NCI-H510A (cell line): ENCODE data around the gene CLCN3.
"Not testable (repeated sequence)": the region's sequence is repeated elsewhere in the genome, so short reads cannot be mapped to it uniquely, and the experiment has no call there.

Experiments
- DNase-seq: peaks from one replicate; lab custom pipeline; 2025; lab: John Stamatoyannopoulos, UW

CLCN3 gene

DNA sequence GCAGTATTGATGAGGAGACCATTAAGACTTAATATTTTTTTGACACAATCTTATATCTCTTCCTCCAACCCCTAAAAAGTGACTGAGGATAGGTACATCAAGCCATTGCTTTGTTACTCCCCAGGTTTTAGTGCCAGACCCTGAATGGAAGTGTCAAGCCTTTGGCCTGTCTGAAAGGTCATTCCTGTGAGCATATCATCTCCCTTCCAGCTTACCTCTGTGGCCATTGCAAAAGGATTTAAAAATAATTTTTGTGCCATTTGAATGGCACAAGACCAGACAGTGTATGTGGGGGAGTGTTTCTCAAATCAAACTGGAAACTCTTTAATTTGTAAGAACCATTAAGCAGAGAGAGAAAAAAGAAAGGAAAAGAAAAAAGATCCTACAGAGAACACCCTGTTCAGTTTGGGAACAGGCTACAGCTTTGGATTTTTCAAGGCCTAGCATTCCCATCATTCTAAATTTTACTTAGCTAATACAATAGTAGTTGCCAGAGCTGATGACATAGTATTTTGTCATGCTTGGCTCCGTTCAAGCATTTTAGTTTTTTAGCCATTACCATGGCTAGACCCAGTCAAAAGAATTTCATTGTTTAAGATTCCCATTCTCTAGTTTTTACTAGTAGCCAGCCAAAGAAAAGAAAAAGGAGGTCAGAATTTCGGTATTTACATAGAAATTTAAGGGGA lies 87.7 kb downstream of the CLCN3 start:
- no peak for DNase-seq

DNA sequence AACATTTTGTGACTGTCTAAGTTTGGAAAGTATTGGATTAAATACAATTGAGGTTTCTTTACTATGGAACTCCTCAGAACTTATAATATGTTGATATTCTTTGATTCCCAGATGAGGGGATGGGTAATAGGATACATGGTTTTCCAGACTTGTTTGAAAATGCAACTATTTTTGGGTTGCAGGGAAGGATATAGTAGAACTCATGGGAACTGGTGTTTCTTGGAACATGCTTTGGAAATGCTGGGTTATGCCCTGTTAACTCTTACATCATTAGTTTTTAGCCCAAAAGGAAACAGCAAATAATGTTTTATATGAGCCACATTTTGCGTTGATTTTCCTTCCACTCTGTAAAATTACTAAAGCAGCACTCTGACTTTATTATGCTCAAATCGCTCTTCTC lies 95.4 kb downstream of the CLCN3 start:
- no peak for DNase-seq

DNA sequence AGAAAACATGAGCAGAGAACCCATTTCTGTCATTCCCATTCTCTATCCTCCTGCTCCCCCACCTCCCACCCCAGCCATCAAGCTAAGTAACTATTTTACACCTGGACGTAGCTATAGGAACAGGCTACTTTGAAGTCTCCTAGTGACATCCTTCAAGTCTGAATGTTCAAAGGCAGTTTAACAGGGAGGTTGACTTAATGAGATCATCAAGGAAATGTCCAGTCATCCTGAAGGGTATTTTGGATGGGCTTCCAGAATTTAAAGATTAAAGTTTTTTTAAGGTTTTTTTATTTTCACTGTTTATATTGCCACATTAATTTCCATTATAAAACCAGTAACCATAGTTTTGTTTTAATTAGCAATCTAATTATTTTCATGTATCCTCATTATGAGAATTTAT lies 96.3 kb downstream of the CLCN3 start:
- no peak for DNase-seq

DNA sequence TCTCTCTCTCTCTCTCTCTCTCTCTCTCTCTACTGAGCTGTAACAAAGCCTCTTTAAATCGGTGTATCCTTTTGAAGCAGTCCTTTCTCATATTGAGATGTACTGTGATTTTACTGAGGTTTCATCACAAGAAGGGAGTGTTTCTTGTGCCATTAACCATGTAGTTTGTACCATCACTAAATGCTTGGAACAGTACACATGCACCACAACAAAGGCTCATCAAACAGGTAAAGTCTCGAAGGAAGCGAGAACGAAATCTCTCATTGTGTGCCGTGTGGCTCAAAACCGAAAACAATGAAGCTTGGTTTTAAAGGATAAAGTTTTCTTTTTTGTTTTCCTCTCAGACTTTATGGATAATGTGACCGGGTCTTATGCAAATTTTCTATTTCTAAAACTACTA lies 100.2 kb downstream of the CLCN3 start:
- no peak for DNase-seq

DNA sequence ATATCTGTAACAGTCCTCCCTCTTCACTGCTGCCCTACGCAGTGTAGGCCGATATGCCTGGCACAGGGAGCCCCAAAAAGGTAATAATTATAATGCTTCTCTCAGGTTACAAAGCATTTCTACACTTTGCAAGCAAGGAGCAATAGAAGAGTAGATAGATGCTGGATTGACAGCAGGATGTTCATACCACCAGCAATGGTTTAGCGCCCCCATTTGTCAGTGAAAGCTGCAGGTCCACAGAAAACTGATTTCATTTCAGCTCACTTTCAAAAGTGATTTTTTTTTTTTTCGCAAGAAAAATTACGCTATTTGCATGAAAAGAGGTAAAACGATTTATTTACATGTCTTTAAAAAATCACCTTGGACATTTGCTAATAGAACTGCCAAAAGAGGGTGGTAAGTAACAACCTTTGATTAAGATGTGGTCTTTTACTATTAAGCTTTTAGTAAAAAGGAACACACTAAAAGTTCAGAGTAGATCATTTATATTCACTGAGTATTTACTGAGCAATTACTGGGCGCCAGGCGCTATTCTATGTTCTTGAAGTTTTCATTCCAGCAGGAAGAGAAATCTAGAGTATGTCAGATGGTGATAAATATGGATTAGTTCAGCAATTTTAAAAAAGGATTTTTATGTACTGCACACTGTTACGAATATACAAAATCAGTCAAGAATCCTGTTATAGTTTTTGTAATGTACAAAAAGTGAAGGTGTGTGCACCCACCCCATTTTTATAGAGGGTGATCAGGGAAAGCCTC lies 103.0 kb downstream of the CLCN3 start:
- DNase-seq = no peak

DNA sequence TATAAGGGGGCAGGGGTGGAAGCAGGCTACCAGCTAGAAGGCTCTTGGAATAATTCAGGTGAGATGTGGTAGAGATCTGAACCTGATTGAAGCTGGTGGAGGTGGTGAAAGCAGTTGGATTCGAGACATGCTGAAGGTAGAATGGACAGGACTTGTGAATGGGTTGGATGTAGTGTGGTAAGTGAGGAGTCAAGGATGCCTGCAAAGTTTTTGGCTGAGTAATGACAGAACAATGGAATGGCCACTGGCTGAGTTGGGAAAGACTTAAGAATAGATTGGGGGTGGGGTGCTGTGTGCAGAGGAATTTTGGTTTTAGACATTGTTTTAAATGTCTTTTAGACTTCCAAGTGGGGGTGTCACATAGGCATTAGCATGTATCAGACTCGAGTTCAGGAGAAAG lies 103.9 kb downstream of the CLCN3 start:
- no peak for DNase-seq

DNA sequence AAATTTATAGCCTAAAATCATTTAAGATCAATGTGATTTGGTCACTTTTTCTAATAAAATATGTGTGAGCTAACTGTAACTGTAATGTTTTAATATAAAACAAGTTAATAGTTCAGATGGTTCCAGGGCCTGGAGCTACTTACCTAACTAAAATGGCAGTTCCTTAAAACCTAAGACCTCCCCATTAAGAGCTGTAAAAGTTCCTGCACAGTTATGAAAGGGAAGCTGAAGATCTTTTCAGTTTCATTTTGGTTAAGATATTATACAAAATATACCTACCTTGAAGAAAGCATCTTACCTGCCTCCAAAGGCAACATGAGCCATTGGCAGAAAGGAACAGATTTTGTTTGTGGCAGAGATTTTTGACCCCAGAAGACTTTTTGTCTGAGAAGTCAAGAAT lies 107.2 kb downstream of the CLCN3 start:
- no peak for DNase-seq

DNA sequence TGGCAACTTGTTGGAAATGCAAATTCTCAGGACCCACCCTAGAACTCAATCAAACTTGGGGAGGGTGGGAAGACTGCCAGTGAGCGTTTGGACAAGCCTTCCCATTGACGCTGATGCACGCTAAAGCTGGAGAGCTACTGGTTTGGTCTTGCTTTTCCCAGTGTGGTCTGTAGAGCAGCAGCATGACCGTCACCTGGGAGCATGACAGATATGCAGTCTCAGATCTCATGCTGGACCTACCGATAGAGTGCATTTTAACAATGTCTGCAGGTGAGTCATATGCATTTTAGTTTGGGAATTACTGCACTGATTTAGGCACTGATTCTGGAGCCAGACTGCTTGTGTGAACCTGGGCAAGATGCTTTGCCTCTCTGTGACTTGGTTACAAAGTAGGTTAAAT lies 110.2 kb downstream of the CLCN3 start:
- no peak for DNase-seq

DNA sequence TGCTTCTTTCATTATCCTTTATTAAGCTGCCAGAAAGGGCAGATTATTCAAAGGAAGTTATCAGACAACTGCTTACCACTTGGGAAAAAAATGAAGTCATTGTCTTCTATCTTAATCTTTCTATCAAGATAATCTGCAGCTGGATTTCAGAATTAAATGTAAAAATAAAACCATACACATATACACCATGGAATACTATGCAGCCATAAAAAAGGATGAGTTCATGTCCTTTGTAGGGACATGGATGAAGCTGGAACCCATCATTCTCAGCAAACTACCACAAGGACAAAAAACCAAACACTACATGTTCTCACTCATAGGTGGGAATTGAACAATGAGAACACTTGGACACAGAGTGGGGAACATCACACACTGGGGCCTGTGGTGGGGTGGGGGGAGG lies 118.2 kb downstream of the CLCN3 start:
- DNase-seq = not testable (repeated sequence)

DNA sequence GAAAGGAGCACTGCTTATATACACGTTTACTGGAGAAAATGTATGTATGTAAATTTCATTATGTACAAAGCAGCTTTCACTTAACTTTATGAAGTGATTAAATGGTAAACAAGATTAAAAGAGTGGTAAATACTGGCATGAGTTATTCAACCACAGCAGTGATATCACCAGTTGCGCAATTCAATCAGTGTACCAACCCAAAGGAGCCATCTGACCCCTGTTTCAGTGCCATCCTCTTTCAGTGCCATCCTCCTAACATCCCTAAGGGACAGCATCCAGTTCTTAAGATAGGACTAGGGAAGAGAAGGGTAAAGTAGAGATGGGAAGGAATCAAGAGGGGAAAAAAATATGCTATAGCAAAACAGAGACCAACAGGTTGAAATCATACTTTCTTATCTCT lies 121.2 kb downstream of the CLCN3 start:
- DNase-seq = no peak

DNA sequence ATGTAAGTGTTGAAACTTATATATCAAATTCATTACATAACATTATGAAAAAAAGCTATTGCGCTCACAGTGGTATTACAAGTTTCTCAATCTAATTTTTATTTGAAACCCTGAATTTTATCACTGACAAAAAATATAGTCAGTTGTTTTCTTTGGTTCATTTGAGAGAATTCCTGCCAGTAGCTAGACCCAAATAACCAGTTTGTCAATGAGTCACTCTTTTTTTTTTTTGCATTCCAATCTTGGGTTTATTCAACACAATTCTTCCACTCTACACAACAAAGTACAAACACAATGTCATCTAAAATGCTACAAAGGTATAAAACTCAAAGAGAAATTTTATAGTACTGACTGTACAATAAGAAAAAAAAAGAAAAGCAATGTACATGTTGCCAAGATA lies 124.2 kb downstream of the CLCN3 start:
- no peak for DNase-seq

DNA sequence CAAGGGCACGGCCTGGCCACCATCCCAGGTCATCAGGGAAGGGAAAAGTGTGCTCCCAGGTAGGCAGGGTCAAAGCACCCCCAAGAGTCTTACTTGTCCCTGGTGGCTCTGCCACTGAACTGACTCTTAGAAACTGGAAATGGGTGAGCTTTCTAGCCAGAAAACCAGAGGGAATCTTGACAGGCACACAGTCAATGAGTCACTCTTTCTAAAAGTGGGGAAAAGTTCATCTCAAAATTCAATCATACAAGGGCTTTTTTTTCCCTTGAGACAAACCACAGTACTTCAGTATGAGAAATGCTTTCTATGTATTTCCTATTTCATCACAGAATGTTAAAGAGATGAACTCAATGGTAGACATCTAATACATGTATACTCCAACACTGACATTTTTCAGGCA lies 124.9 kb downstream of the CLCN3 start:
- DNase-seq = no peak

DNA sequence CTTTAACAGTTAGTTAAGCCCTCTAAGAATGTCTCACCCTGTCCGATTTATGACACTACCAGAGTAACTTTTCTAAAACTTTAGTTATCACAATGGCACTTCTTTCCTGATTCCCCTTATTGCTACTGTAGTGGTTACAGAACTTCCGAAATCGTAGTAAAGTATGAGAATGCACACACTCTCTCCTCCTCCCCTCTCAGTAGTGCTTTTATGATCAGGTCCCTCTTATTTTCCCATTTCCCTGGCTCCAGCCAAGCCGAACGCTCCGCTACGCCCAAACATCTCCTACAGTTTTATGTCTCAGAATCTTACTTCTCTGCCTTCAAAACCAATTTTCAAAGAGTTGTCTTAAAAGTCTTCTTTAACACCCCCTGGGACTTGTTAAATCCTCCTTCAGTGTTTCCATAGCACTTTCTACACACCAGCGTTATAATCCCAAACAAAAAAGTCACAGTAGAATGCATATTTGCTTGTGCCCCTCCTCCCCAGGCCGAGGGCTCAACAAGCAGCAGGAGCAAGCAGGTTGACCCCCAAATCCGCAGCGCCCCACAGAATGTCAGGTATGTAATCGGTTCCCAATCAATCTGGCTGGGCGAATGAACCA lies 136.7 kb downstream of the CLCN3 start:
- DNase-seq = no peak

DNA sequence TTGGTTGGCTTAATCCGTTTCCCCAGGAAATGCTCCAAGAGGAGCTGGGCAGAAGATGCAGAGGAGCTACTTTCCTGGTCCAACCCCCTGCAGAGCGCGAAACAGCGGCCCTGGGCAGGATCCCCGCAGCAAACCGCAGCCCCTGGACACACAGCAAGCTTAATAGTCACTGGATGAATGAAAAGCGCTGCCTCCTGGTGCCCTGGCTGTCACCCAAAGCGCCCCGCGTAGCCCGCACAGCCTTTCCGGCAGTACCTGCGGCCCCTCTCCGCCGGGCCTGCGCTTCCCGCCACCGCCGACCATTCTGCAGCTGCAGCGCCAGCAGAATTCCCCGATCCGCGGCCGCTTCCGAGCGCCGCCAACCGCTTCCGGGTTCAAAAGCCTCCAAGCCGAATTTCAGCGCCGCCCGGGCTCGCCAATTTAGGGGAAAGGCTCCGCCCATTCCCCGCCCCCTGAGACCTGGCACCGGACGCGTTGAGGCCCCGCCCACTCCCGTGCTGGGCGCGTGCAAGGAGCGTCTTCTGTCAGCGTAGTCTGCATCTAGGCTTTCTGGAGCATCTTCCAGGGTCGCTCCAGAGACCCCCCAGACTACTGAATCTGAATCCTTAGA lies 137.3 kb downstream of the CLCN3 start, which contains the start of gene HPF1:
HPF1 (minus strand) TSS at position 370 of the 610 bp plus-strand sequence; CDS start at position 303, 67 bp downstream.
- peak; percentile 73 for DNase-seq

DNA sequence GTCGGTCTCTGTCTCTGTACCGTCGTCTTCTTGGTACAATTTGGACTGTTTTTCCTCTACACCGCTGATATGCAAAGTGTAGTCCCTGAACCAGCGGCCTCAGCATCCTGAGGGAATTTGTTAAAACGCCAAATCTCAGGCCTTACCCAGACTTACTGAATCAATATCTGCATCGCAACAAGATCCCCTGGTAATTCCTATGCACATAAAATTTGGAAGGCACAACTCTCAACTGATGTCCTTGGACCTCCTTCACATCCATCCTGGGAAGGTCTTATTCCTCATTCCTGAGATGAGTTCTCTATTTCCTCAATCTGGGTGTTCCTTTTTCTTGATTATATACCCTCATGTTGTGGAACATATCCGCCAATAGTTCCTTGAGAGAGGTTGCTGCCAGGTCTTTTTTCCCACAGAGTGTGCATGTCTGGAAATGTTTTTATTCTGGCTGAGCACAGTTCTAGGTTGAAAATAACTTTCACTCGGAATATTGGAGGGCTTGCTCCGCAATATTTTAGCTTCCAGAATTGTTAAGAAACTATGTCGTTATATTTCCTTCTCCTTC lies 138.1 kb downstream of the CLCN3 start:
- DNase-seq = no peak

DNA sequence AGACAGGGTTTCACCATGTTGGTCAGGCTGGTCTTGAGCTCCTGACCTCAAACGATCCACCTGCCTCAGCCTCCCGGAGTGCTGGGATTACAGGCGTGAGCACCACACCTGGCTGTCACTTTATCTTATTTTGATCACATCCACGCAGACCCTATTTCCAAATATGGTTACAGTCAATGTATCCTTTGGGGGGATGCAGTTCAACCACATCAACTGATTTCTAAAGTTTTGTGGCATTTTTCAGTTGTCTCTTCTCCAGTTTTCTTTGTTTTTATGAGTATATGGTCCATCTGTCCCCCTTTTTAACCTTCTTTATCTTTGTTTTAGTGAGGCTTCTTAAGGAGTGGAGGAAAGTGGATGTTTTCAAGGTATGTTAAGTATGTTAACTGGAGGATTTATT lies 141.5 kb downstream of the CLCN3 start:
- DNase-seq = no peak

DNA sequence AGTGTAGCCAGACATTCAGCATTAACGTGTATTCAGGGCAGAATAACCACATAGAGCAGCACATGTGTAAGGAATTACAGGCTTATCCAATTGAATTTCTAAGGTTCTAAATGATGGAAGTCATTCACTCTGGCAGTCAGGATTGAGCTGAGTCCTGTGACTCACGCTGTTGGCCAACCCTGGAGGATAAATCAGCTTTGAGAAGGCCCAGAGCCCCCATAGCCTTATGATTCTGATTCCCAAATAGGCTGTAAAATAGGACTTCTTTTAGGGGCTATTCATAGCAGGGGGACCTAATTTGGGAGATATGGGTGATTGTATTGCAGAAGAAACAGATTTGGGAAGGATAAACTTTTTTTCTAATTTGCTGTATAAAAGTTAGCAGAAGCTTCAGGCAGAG lies 145.5 kb downstream of the CLCN3 start:
- DNase-seq = no peak

DNA sequence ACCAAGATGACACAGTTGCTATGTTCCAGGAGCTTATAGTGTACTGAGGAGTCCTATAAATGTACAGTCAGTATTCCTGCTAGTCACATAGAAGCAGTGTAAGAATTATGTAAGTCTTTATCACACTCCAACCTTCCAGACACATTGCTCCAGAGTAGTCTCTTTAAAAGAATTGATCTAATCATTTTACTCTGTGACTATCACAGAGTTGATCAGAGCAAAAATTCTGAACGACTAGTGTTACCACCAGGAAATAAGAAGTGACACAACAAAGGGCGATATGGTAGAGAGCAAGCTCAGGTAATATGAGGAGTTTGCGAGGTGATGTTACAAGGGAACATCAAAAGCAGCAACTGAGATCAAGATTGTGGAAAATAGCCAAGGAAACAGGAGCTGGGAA lies 146.4 kb downstream of the CLCN3 start:
- DNase-seq = no peak

DNA sequence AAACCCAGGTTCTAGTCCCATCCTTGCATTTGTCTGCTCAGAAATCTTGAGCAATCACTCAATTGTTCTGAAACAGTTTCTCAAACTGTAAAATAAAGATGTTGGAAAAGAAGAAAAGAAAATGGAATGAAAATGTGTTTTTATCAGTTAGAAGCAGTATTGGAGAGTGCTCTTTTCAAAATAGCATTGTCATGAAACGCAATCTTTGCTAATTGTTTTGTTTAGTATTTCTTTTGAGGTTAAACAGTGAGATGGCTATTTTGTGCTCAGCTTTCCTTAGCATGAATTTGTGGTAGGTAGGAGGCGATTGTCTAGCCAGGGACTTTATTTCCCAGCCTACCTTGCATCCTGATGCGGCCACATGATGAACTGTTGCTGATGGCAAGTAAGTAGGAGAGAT lies 148.0 kb downstream of the CLCN3 start:
- no peak for DNase-seq

DNA sequence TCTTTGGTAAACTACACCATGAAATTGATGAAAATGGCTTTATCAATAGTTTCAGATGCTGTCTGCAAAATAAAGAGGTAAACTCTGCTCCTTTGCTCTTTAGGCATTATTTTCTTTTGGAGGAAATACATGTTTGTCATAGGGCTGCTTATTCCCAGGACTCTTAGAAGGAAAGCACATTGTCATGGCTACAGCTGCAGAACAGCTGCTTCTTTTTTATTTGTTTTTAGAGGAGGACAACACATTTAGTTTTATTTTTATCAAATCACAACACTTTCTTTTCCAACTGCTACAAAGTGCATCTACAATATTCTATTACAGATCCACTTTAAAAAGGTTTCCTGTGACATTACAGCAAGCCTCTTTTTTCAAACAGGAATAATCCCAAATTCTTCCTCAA lies 150.0 kb downstream of the CLCN3 start:
- no peak for DNase-seq

DNA sequence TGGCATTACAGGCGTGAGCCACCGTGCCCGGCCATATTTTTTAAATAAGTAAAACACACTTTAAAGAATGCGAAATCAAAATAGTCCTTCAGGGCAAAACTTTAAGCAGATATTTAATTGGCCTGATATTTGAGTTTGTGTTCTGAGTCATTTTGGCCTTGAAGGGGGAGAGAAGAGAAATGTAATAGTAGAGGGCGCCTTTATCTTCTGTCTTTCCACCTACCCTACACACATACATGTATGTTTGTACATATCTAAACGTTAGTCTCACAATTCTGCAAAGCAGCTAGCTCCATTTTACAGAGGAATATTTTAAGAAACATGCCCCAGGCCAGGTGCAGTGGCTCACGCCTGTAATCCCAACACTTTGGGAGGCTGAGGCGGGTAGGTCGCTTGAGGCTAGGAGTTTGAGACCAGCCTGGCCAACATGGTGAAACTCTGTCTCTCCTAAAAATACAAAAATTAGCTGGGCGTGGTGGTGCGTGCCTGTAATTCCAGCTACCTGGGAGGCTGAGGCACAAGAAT lies 151.2 kb downstream of the CLCN3 start:
- DNase-seq = not testable (repeated sequence)
